Mucosa of stomach (tissue), 1 donor: ENCODE data around the gene KIT.

ENCODE experiments used
- H3K27me3 ChIP-seq: one replicate; pipeline ENCODE4 v1.7.0; 2013; ENCODE audit warnings: mild to moderate bottlenecking, low read length; ENCODE audit not compliant: control insufficient read depth, insufficient read depth
- H3K36me3 ChIP-seq: one replicate; pipeline ENCODE4 v1.7.0; 2013; ENCODE audit warnings: low read length; ENCODE audit not compliant: control insufficient read depth, insufficient read depth
- H3K4me1 ChIP-seq: one replicate; pipeline ENCODE4 v1.7.0; 2013; ENCODE audit warnings: mild to moderate bottlenecking, low read length; ENCODE audit not compliant: control insufficient read depth, insufficient read depth
- H3K4me3 ChIP-seq: one replicate; pipeline ENCODE4 v1.7.0; 2013; ENCODE audit warnings: low read length
- H3K9ac ChIP-seq: one replicate; pipeline ENCODE4 v1.7.0; 2013; ENCODE audit warnings: mild to moderate bottlenecking, low read length, moderate library complexity
- H3K9me3 ChIP-seq: one replicate; pipeline ENCODE4 v1.7.0; 2013; ENCODE audit warnings: mild to moderate bottlenecking, low read length, moderate library complexity; ENCODE audit not compliant: control insufficient read depth
- donor health status: Pancreatic carcinoma.

KIT gene

DNA sequence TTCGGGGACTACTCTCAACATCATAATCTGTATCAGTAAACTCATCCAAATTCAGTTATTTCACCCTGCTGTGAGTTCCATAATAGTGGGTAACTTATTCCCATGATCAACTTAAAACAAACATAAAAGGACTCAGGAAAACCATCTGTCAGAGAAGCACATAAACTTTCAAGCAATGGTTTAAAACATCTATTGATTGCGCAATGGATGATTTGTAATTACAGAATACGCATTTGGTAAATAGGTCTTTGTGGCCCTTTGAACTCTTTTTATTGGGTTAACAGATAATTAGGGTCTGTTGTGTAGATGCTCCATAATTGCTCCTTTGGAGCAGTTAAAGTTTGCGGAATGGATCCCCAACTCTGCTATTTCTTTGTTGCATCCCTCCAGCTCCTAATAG, 115.3 kb downstream of the KIT start:
- Histone ChIP-seq H3K9ac (no peak overlapping the region), H3K4me3 (no peak overlapping the region), H3K27me3 (no peaks in the 10 kb centered on the region), H3K4me1 (no peaks in the 10 kb centered on the region), H3K36me3 (no peaks in the 10 kb centered on the region), H3K9me3 (no peaks in the 10 kb centered on the region)

DNA sequence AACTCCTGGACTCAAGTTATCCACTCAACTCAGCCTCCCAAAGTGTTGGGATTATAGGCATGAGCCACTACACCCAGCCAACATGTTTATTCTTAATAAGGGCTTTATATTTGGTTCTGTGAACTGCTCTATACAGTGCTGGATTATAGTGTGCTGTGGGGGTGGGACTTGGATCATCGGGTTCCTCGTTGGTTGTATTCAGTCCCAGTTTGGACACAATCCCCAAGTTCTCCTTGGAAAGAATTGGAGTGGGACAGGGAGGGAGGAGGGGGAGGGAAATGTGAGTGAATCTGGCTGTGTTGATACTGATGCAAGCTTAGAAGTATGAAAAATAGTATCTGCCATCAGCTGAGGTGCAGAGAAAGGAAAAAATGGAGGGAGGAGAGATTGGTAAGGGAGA, 121.3 kb downstream of the KIT start:
- Histone ChIP-seq H3K27me3 (no peaks in the 10 kb centered on the region), H3K9me3 (no peaks in the 10 kb centered on the region), H3K4me1 (no peaks in the 10 kb centered on the region), H3K4me3 (no peak overlapping the region), H3K9ac (no peak overlapping the region), H3K36me3 (no peaks in the 10 kb centered on the region)

DNA sequence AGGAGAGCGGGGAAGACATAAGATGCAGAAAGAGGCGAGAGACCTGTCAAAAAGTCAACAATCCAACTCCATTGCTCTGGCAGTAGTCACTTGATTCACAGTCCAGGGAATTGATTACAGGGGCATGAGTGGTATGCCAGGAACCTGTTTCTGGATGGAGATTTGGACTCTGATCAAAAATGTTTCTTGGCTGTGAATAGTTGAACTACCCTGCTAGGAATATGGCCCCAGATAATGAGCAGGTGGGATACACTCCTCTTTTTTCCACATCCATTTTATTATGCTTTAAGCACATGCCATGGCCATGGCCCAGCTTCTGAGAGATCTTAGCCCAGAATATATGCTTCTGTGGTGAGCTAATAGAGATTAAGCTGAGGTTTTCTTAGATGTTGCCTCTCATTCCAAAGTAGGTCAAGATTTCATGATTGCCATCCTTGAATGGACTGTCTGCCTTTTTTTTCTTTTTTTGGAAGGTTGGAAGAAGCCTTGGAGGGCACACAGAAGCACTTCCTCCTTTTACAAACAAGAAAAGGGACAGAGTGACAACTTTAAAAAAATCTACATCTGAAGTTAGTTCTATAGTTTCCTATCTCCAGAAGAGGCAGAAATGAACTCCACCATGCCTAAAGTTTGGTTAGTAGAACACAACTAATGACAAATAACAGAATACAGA, 121.9 kb downstream of the KIT start:
- Histone ChIP-seq H3K9ac (no peak overlapping the region), H3K36me3 (no peaks in the 10 kb centered on the region), H3K9me3 (no peaks in the 10 kb centered on the region), H3K4me1 (no peaks in the 10 kb centered on the region), H3K27me3 (no peaks in the 10 kb centered on the region), H3K4me3 (no peak overlapping the region)

DNA sequence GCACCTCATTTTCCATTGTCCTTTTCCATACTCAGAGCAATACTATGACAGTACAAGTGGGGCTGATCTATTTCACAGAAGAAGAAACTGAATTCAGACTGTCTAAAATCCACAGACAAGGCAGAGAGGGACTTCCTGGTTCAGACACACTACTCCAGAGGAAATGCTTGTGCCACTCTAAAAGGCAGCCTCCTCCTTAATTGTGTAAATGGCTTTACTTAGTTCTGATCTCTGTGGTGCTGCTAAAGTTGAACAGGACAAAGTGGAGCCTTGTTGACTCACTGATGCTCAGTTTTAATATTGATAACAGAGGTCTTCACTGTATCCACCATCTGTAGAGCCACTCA, 122.4 kb downstream of the KIT start:
- Histone ChIP-seq H3K9me3 (no peaks in the 10 kb centered on the region), H3K4me3 (no peak overlapping the region), H3K27me3 (no peaks in the 10 kb centered on the region), H3K9ac (no peak overlapping the region), H3K36me3 (no peaks in the 10 kb centered on the region), H3K4me1 (no peaks in the 10 kb centered on the region)

DNA sequence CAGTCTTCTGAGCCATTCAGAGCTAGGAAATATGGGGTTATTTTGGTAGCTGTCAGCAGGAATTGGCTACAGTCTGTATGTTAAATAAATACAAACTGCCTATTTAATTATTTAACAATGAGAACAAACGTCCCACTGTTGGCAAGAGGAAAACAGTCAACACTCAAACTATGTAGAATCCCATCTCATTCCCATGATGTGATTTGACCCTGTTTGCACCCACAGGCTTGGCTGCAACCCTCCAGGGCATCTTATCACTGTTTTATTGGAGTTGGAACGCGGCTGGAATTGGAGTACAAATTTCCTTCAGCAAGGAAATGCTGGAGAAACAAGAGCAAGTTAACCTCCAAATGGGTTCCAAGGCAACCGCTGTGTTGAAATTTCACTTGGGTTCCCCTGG, 124.0 kb downstream of the KIT start:
- Histone ChIP-seq H3K4me1 (no peaks in the 10 kb centered on the region), H3K4me3 (no peak overlapping the region), H3K27me3 (no peaks in the 10 kb centered on the region)

DNA sequence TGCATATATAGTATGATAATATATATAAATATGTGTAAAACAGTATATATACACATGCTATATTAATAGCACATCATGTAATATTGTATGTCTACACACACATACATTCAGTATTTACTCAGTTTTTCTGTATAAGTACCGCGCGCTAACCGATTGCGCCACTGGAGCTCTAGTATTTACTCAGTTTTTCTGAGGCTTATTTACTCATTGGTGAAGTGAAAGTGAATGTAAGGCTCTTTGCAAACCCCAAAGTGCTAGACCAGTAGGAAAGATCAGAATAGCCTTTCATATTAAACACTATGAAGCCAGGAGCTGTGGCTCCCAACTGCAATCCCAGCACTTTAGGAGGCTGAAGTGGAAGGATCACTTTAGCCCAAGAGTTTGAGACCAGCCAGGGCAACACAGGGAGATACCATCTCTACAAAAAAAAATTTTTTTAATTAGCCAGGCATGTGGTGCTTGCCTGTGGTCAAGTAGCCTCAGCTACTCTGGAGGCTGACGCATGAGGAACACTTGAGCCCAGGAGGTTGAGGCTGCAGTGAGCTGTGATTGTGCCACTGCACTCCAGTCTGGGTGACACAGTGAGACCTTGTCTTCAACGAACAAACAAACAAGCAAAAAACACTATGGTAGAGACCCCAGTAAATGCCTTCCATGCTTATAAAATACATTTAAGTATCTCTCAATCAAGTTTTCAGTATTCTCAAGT, 125.8 kb downstream of the KIT start:
- H3K9me3 ChIP-seq: no peaks in the 10 kb centered on the region
- H3K4me3 ChIP-seq: no peak overlapping the region
- no peaks in the 10 kb centered on the region for H3K36me3 ChIP-seq
- no peaks in the 10 kb centered on the region for H3K4me1 ChIP-seq
- no peaks in the 10 kb centered on the region for H3K27me3 ChIP-seq
- H3K9ac ChIP-seq: no peak overlapping the region

More for the DNA sequence above, 124.0 kb downstream of the KIT start:
- no peaks in the 10 kb centered on the region for H3K9me3 ChIP-seq
- H3K36me3 ChIP-seq: no peaks in the 10 kb centered on the region
- H3K9ac ChIP-seq: no peak overlapping the region

DNA sequence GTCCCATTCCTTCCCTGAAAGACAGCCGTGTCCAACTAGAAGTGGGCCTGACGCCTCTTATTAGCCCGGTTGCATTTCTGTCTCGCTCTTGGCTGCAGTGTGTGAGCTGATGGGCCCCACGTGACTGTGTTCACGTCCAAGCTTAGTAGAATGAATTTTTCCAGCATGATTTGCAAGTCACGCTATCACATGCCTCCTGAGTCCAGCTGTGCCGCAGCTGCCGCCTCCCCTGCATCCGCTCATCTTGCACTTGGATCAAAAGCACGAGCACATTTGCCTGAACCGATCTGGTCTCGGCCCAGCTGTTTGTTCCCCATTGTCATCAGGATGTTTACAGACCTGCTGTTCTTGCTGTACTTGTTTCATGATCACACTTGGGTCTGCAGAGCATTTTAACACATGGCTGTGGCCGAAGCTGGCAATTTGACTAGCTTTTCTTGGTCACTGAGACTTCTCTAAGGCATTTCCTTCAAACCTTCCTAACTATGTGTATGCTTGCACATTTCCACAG, 126.5 kb downstream of the KIT start:
- Histone ChIP-seq H3K27me3 (no peaks in the 10 kb centered on the region), H3K9me3 (no peaks in the 10 kb centered on the region), H3K9ac (no peak overlapping the region), H3K4me1 (no peaks in the 10 kb centered on the region), H3K36me3 (no peaks in the 10 kb centered on the region), H3K4me3 (no peak overlapping the region)
